Neural cell (in vitro differentiated cells): ENCODE results near the gene WNT2B.

Experiments used
- CTCF ChIP-seq: fragments of 450-650 bp; IDR thresholded peaks from 2 replicates; pipeline ENCODE4 v1.5.1; 2014; ENCODE audit warnings: antibody characterized with exemption, mild to moderate bottlenecking, moderate library complexity; ENCODE audit not compliant: poor library complexity, severe bottlenecking
- EZH2 ChIP-seq: fragments of 200-600, 300-800 bp; shearing (Covaris generic), sonication (generic); IDR thresholded peaks from 2 replicates; pipeline ENCODE4 v1.6.1; 2014; ENCODE audit warnings: antibody characterized with exemption, low read length, borderline replicate concordance, mild to moderate bottlenecking; ENCODE audit not compliant: insufficient read depth, poor library complexity, severe bottlenecking
- POLR2AphosphoS5 ChIP-seq: IDR thresholded peaks from 2 replicates; pipeline ENCODE4 v1.6.1; 2012
- TAF1 ChIP-seq: IDR thresholded peaks from 2 replicates; pipeline ENCODE4 v1.6.1; 2012; ENCODE audit warnings: low read depth

DNA sequence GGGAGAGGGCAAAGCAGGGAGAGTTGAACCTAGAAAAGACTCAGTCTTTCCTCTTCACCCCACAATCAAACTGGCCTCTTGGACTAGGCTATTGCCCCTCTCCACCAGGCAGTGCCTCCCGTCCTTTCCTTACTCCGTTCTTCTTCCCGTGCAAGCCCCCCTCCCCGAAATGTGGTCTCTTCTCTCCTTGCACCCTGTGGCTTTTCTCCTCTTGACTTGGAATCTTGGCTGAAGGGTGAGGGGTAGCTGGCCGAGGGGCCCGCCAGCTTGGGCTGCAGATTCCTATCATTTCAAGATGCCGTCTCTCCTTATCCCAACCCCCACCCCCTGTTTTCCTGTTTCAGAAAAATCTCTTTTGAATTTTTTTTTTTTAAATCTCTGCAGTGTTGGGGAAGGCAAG, 1.6 kb downstream of the WNT2B start:
- TF ChIP-seq EZH2 (no peak), CTCF (no peak), POLR2AphosphoS5 (no peak), TAF1 (no peak)
